OCI-LY1 (cell line): ENCODE results near the gene MACROD2.
"Not testable (repeated sequence)": the region's sequence is repeated elsewhere in the genome, so short reads cannot be mapped to it uniquely, and the experiment has no call there.

Experiments used
- H2AFZ ChIP-seq: fragments of 200-600 bp; sonication (generic), shearing (Covaris generic); 2 replicates; pipeline ENCODE4 v1.6.0; 2014; ENCODE audit warnings: antibody characterized with exemption, mild to moderate bottlenecking, low read length
- H3F3A ChIP-seq: fragments of 200-600 bp; sonication (generic), shearing (Covaris generic); 2 replicates; pipeline ENCODE4 v1.6.0; 2014; ENCODE audit warnings: mild to moderate bottlenecking, antibody characterized with exemption, low read length, moderate library complexity; ENCODE audit not compliant: insufficient read depth
- H3K27ac ChIP-seq: fragments of 200-600 bp; sonication (generic); 2 replicates; pipeline ENCODE4 v1.5.1; 2014; ENCODE audit warnings: low read length, mixed run types, mild to moderate bottlenecking, low read depth; ENCODE audit not compliant: poor library complexity, severe bottlenecking
- H3K27me3 ChIP-seq: fragments of 200-600 bp; sonication (generic); 2 replicates; pipeline ENCODE4 v1.6.0; 2014; ENCODE audit warnings: antibody characterized with exemption, mild to moderate bottlenecking, low read length, moderate library complexity; ENCODE audit not compliant: insufficient read depth
- H3K36me3 ChIP-seq: fragments of 200-600 bp; sonication (generic); 2 replicates; pipeline ENCODE4 v1.6.1; 2014; ENCODE audit warnings: mild to moderate bottlenecking, antibody characterized with exemption, low read length, moderate library complexity, mixed read lengths; ENCODE audit not compliant: insufficient read depth
- H3K4me1 ChIP-seq: fragments of 200-600 bp; sonication (generic); 2 replicates; pipeline ENCODE4 v1.5.1; 2014; ENCODE audit warnings: mild to moderate bottlenecking, low read length, moderate library complexity; ENCODE audit not compliant: insufficient read depth, severe bottlenecking
- H3K4me2 ChIP-seq: fragments of 200-600 bp; sonication (generic), shearing (Covaris generic); 2 replicates; pipeline ENCODE4 v1.6.1; 2014; ENCODE audit warnings: low read length
- H3K4me3 ChIP-seq: fragments of 200-600 bp; sonication (generic); 2 replicates; pipeline ENCODE4 v1.5.1; 2014; ENCODE audit warnings: low read length, low read depth, mild to moderate bottlenecking, mixed read lengths; ENCODE audit not compliant: poor library complexity, severe bottlenecking
- H3K79me2 ChIP-seq: fragments of 200-600 bp; shearing (Covaris generic); 2 replicates; pipeline ENCODE4 v1.6.1; 2016; ENCODE audit warnings: mixed run types, low read length, mixed read lengths; ENCODE audit not compliant: insufficient read depth
- H3K9ac ChIP-seq: fragments of 200-600 bp; sonication (generic), shearing (Covaris generic); 2 replicates; pipeline ENCODE4 v1.6.1; 2014; ENCODE audit warnings: mild to moderate bottlenecking, low read length, mixed read lengths
- H3K9me2 ChIP-seq: fragments of 200-600 bp; sonication (generic), shearing (Covaris generic); 2 replicates; pipeline ENCODE4 v1.6.1; 2014; ENCODE audit warnings: low read depth, mild to moderate bottlenecking, low read length, mixed read lengths
- H3K9me3 ChIP-seq: fragments of 200-600 bp; shearing (Covaris generic); 2 replicates; pipeline ENCODE4 v1.6.1; 2014; ENCODE audit warnings: low read length, mixed read lengths
- H4K20me1 ChIP-seq: fragments of 200-600 bp; sonication (generic), shearing (Covaris generic); 2 replicates; pipeline ENCODE4 v1.6.0; 2016; ENCODE audit warnings: mild to moderate bottlenecking, low read length; ENCODE audit not compliant: insufficient read depth
- CTCF ChIP-seq: fragments of 200-600 bp; sonication (generic), shearing (Covaris generic); IDR thresholded peaks from 2 replicates; pipeline ENCODE4 v1.5.1; 2017; ENCODE audit warnings: mild to moderate bottlenecking, antibody characterized with exemption, low read length, moderate library complexity, mixed read lengths
- EZH2 ChIP-seq: fragments of 200-600 bp; sonication (generic), shearing (Covaris generic); IDR thresholded peaks from 2 replicates; pipeline ENCODE4 v1.8.0; 2017; ENCODE audit warnings: borderline replicate concordance, mixed run types, mild to moderate bottlenecking, antibody characterized with exemption, low read length, moderate library complexity, mixed read lengths

MACROD2 gene

GRCh38 chr20:14036567-14036966 lies 41.3 kb downstream of the MACROD2 start:
- Histone ChIP-seq H4K20me1 (no peaks in the 10 kb centered on the region), H3K4me2 (no peak overlapping the region), H3K9me2 (no peaks in the 10 kb centered on the region)

GRCh38 chr20:14044712-14045276 lies 49.5 kb downstream of the MACROD2 start:
- H3K36me3 ChIP-seq, H4K20me1 ChIP-seq, H3F3A ChIP-seq, H2AFZ ChIP-seq, H3K4me1 ChIP-seq, H3K9me2 ChIP-seq, H3K27me3 ChIP-seq, H3K9ac ChIP-seq, H3K27ac ChIP-seq, H3K4me2 ChIP-seq, H3K79me2 ChIP-seq, H3K4me3 ChIP-seq, H3K9me3 ChIP-seq: not testable (repeated sequence)

More at GRCh38 chr20:14036567-14036966, 41.3 kb downstream of the MACROD2 start:
- Histone ChIP-seq H2AFZ (no peak overlapping the region), H3K4me1 (no peaks in the 10 kb centered on the region), H3K36me3 (no peaks in the 10 kb centered on the region), H3K9me3 (no peaks in the 10 kb centered on the region), H3K4me3 (no peak overlapping the region), H3K27ac (no peak overlapping the region), H3F3A (no peaks in the 10 kb centered on the region), H3K27me3 (no peaks in the 10 kb centered on the region), H3K9ac (no peak overlapping the region), H3K79me2 (no peaks in the 10 kb centered on the region)
- TF ChIP-seq EZH2 = no peak
- TF ChIP-seq CTCF = no peak

- Histone ChIP-seq H3K9me2 (no peaks in the 10 kb centered on the region), H3K9me3 (no peaks in the 10 kb centered on the region), H2AFZ (no peak overlapping the region), H3K4me1 (no peaks in the 10 kb centered on the region), H3K27me3 (no peaks in the 10 kb centered on the region), H4K20me1 (no peaks in the 10 kb centered on the region), H3K36me3 (no peaks in the 10 kb centered on the region), H3K4me3 (no peak overlapping the region), H3K79me2 (no peaks in the 10 kb centered on the region), H3K4me2 (no peak overlapping the region), H3K9ac (no peak overlapping the region), H3K27ac (no peak overlapping the region), H3F3A (no peaks in the 10 kb centered on the region)
- no peak for TF ChIP-seq EZH2
- no peak for TF ChIP-seq CTCF
Observed at GRCh38 chr20:14046534-14046933, 51.2 kb downstream of the MACROD2 start.

- Histone ChIP-seq H3K36me3 (no peaks in the 10 kb centered on the region), H3F3A (no peaks in the 10 kb centered on the region), H3K27me3 (no peaks in the 10 kb centered on the region), H3K9ac (no peak overlapping the region), H3K9me3 (no peaks in the 10 kb centered on the region), H3K9me2 (no peaks in the 10 kb centered on the region), H3K4me1 (no peaks in the 10 kb centered on the region), H3K4me2 (no peak overlapping the region), H3K27ac (no peak overlapping the region), H2AFZ (no peak overlapping the region), H3K79me2 (no peaks in the 10 kb centered on the region), H4K20me1 (no peaks in the 10 kb centered on the region), H3K4me3 (no peak overlapping the region)
- TF ChIP-seq CTCF = no peak
- no peak for TF ChIP-seq EZH2
Observed at GRCh38 chr20:14049111-14049510, 53.8 kb downstream of the MACROD2 start.
